Fibroblast of the aortic adventitia (primary cell): ENCODE measurements around the gene DGKD. TPM values are rescaled to one million over a fixed set of nuclear protein-coding genes. Genes with fewer than 3 reads are reported as not detected.

ENCODE experiments used
- DNase-seq: peaks from one replicate; pipeline ENCODE4 v3.0.0-alpha.2; 2010; ENCODE audit warnings: low read depth
- H3K4me3 ChIP-seq: 2 replicates; pipeline ENCODE4 v1.5.1; 2011; ENCODE audit warnings: low read depth, mild to moderate bottlenecking, control low read depth, low read length, moderate library complexity
- total RNA-seq: library from RNA; depleted of rRNA; stranded (reverse); fragments of >200 nt; gene quantifications from 2 replicates; pipeline ENCODE4 v1.2.3, GENCODE V29; 2012; ENCODE audit warnings: low replicate concordance
- TF ChIP-seq, protein P1 (sequence below): IDR thresholded peaks from 2 replicates; pipeline ENCODE4 v1.5.1; 2011; ENCODE audit warnings: mild to moderate bottlenecking, low read length, control low read depth, inconsistent platforms; ENCODE audit not compliant: insufficient read depth

The DGKD gene
- total RNA-seq, 1 donor = 4.1 TPM

GRCh38 chr2:233375490-233376314 lies 21.4 kb downstream of the DGKD start:
- TF ChIP-seq, protein P1, sequence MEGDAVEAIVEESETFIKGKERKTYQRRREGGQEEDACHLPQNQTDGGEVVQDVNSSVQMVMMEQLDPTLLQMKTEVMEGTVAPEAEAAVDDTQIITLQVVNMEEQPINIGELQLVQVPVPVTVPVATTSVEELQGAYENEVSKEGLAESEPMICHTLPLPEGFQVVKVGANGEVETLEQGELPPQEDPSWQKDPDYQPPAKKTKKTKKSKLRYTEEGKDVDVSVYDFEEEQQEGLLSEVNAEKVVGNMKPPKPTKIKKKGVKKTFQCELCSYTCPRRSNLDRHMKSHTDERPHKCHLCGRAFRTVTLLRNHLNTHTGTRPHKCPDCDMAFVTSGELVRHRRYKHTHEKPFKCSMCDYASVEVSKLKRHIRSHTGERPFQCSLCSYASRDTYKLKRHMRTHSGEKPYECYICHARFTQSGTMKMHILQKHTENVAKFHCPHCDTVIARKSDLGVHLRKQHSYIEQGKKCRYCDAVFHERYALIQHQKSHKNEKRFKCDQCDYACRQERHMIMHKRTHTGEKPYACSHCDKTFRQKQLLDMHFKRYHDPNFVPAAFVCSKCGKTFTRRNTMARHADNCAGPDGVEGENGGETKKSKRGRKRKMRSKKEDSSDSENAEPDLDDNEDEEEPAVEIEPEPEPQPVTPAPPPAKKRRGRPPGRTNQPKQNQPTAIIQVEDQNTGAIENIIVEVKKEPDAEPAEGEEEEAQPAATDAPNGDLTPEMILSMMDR = no peak
- no peak for DNase-seq
- H3K4me3 ChIP-seq = no peak overlapping the region

- H3K4me3 ChIP-seq = no peak overlapping the region
- TF ChIP-seq, protein P1 = no peak
- no peak for DNase-seq
Observed at GRCh38 chr2:233379034-233379433, 24.7 kb downstream of the DGKD start.

DNA sequence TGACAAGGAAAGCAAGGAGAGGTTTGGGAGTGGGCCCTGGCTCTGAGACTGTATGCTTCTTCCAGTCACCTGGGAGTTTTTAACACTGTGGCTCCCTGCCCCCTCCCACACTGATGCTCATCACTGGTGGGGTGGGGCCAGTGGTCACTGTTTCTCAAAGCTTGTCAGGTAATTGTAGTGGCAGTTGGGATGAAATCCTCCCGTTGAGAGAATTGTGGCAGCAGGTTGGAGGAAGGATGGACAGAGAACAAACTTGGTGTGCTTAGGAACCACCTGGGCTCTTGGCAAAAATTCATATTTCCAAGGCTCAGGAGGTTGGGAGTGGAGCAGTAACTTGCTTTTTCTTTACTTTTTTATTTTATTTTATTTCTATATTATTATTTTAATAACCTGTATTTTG lies 25.1 kb downstream of the DGKD start:
- TF ChIP-seq, protein P1 = no peak
- no peak for DNase-seq
- no peak overlapping the region for H3K4me3 ChIP-seq

DNA sequence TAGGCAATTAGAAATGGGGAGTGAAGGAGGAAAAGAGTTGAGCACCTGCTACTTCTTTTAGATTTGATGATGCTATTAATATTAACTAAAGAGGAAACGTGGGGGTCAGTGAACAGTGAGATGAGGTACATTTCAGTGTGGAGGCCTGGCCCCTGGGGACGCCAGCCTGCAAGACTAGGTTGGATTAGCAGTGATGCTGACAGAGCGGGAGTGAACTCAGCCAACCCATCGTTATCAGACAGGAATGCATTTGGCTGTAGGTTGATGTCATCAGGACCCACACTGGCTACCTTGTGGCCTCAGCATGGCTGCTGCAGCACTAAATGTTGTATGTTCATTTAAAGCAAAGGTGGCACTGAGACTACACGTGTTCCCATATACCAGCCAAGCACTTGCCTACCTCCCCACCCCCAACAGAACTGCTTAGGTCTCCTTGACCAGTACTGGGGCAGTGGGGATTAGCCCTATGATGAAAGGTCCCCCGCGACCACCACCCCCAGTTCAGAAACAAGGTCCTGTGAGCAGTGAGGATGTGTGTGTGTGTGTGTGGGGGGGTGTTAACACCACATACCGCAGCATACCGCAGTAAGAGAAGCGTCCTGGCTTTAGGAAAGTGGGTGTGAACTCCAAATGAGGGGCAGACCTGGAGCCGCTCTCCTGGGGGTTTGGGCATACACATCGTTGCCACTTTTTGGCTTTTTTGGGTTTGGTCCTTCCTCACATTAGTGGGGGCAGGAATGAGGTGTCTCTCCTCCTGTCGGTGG lies 26.0 kb downstream of the DGKD start:
- TF ChIP-seq, protein P1 = no peak
- no peak overlapping the region for H3K4me3 ChIP-seq
- DNase-seq = peak; percentile 25

- no peak for DNase-seq
- TF ChIP-seq, protein P1 = no peak
- no peak overlapping the region for H3K4me3 ChIP-seq
Observed at GRCh38 chr2:233380995-233381637, 26.8 kb downstream of the DGKD start.

DNA sequence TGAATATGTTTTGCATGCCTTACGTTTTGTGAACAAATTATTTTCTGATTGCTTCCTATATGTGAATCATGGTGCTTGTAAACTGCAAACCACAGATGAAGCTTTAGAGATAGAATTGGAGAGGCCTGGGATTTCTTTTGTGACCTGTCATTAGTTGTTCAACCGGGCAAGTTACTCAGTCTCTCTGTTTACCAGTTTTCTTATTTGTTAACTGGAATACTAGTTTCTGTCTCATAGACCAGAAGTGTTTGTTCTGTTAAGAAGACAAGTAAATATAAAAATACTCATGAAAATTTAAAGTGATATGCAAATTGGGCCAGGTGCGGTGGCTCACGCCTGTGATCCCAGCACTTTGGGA lies 27.3 kb downstream of the DGKD start:
- TF ChIP-seq, protein P1 = no peak
- no peak for DNase-seq
- no peak overlapping the region for H3K4me3 ChIP-seq
